Occipital lobe (tissue), 2 donors: ENCODE data around the gene SH3PXD2B. TPM values are rescaled to one million over a fixed set of nuclear protein-coding genes. Genes with fewer than 3 reads are reported as not detected.
"Not testable (repeated sequence)": the region's sequence is repeated elsewhere in the genome, so short reads cannot be mapped to it uniquely, and the experiment has no call there.

Experiments used
- DNase-seq: peaks from one replicate; lab custom pipeline; 2025; lab: John Stamatoyannopoulos, UW
- total RNA-seq: library from RNA; depleted of rRNA; stranded (reverse); fragments of >200 nt; gene quantifications from one replicate; pipeline ENCODE4 v1.2.3, GENCODE V29; 2014

SH3PXD2B gene
- total RNA-seq, 1 donor from 2014 or later: 17.6 TPM

- no peak for DNase-seq
Observed at GRCh38 chr5:172345881-172346280, 108.4 kb downstream of the SH3PXD2B start.

- no peak for DNase-seq
Observed at GRCh38 chr5:172344855-172345409, 109.4 kb downstream of the SH3PXD2B start.

DNA sequence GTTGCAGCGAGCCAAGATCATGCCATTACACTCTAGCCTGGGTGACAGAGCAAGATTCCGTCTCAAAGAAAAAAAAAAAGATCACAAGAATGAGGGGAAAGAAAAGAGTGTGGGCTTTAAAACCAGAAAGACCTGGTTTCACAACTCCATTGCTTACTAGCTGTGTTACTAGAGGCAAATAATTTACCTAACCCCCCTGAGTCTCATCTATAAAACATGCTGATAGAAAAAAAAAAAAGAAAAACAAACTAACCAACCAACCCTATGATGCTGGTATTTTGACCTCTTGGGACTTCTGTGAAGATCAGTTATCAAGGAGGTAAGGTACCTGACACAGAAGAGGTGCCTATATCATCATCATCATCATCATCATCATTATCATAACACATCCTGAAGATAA is 110.6 kb downstream of the SH3PXD2B start:
- DNase-seq: no peak

DNA sequence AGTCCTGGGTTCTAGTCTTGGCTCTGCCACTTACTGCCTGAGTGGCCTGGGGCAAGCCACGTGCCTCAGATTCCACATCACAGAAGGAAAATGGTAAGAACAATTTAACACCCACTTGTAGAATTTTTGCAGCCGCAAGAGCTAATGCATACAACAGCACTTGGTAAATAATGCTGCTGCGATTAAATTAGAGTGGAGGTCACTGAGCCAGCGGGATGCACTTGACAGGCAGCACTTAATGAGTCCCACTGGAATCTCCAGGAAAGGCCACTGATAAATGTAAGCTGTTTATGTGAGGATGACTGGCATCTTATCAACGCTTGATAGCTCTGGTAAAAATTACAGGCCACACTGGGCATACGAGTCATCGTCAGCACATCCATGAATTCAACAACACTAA is 111.4 kb downstream of the SH3PXD2B start:
- no peak for DNase-seq

DNA sequence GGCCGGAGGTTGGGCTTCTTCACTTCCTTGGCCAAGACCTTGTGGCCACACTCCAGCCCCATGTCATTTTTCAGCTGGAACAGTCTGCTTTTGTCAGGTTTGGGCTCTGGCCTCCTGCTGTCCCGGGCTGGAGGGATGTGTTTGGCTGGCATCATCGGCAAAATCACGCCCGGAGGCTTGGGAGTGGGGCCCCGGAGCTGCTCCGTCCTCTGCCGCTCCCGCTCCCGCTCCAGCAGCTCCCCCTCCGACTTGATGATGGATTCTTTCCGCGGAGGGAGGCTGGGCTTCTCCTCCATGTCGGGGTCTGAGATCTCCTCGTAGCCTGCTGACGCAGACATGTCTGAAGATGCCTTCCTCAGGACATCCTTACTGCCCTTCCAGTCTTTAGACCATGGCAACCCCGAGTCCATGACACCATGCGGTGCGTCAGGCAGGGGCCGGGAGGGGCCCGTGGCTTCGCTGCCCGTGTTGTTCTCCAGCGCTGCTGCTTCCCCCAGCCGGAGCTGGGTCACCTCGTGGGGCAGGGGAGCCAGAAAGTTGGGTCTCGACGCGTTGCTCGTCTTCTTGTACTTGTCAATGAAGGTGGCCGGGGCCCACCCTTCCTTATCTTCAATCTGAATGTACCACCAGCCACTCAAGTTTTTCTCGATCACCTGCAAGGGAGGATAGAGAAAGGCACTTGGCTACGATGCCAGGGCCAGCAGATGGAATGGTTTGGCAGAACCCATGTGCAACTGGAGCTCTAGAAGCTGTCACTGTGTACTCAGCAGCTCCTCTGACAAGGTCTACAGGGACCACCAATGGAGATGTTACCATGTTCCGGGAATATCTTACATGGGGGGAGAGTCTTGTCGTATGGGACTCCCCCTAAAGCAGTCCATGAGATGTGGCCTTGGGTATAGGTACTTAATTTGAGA is 114.8 kb downstream of the SH3PXD2B start:
- no peak for DNase-seq

- DNase-seq: no peak
Observed at GRCh38 chr5:172336676-172337285, 117.5 kb downstream of the SH3PXD2B start.

DNA sequence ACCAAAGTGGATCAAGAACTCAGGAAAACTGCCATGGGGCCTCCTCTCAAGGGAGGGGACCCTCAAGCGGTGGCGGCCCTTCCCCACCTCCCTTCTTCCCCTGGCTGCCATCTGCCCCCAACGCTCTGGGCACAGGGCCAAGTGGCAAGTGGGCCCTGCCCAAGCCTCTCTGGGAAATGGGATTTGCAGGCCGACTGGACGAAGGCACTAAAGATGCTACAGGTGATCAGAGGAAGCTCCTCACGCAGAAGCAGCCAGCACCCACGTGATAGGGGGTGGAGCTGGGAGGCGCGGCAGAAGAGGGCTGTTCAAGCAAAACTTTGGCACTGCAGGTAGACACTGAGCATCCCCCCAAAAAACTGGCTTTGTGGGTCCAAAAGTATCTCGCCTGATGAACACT is 118.1 kb downstream of the SH3PXD2B start:
- DNase-seq: no peak

DNA sequence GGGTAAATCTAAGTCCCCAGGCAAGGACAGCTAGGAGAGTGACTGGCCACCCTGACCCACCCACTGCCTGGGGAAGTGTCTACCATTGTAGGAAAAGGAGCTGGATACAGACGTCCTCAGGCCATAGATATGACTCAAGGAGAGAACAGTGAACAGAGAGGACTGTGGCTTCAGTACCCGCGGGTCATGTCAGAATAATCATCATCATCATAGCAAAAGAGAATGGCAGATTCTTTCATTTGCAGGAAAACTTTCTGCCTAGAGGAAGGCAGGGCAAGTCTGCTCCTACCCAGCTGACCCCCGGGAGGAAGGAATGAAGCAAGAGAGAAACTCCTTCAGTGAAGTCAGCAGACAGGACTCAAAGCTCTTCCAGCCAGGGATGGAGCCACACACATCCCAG is 118.6 kb downstream of the SH3PXD2B start:
- DNase-seq: no peak

GRCh38 chr5:172334641-172335040 is 119.7 kb downstream of the SH3PXD2B start:
- no peak for DNase-seq

DNA sequence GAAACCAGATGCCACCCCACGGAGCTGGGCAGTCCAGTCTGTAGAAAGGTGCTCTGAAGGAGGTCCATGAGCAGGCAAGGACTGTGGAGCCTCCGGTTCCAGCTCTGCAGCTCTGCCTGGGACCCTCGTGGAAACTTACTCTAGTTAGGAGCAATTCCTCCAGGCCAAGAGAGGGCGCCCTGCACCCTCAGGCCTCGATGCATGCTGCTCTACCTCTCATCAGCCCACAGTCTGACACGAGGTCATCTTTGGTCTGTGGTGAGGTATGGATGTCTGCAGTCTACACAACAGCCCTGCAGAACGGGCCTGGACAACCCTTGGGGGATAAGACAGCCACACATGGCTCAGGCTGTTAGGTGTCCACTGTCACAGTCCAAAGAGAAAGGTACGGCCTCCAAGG is 120.1 kb downstream of the SH3PXD2B start:
- no peak for DNase-seq

DNA sequence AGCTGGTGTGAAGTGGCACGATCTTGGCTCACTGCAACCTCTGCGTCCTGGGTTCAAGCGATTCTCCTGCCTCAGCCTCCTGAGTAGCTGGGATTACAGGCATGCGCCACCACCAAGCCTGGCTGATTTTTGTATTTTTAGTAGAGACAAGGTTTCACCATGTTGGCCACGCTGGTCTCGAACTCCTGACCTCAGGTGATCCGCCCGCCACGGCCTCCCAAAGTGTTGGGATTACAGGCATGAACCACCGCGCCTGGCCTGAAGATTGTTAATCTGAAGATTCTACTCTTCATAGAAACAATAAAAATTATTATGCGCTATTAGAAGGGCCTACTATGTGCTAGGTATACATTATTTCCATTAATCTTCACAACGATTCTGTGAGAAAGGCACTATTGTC is 127.4 kb downstream of the SH3PXD2B start:
- DNase-seq: not testable (repeated sequence)

- no peak for DNase-seq
Observed at GRCh38 chr5:172325452-172325851, 128.9 kb downstream of the SH3PXD2B start.

GRCh38 chr5:172322028-172322965 is 132.0 kb downstream of the SH3PXD2B start:
- DNase-seq: no peak

- DNase-seq: no peak
Observed at GRCh38 chr5:172321593-172321992, 132.7 kb downstream of the SH3PXD2B start.

DNA sequence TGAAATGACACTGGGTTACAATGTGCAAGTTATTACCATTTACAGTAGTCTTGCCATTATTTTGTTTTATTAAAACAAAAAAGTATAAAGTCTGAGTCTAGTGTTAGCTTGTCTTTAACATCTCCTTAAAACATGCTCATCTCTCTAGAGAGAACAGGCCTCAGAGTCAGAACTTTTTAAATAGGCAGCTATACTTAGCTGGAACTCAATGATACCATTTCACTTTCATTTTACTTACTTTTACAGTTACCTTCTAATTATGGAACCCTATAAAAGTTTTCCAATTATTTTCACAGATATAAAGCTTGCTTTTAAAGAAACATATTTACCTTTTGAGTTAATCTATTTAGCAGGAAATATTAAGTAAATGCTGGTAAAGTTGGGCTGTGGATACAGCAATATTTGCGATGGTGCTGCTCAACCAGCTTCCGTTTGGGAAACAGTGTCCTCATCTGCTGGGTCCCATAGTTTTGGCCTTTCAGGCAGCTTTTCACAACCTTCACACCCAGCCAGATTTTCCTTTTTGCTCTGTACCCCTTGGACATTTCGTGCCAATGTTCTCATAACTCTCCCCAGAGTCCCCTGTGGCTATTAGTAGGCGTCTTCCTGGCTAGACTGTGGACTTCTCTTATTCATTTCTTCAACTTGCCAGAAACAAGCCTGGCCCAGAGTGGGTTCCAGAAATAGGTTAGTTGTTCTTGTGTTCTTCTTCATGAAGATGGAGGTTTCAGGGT is 134.4 kb downstream of the SH3PXD2B start:
- DNase-seq: no peak

- DNase-seq: no peak
Observed at GRCh38 chr5:172315587-172316493, 138.5 kb downstream of the SH3PXD2B start.

DNA sequence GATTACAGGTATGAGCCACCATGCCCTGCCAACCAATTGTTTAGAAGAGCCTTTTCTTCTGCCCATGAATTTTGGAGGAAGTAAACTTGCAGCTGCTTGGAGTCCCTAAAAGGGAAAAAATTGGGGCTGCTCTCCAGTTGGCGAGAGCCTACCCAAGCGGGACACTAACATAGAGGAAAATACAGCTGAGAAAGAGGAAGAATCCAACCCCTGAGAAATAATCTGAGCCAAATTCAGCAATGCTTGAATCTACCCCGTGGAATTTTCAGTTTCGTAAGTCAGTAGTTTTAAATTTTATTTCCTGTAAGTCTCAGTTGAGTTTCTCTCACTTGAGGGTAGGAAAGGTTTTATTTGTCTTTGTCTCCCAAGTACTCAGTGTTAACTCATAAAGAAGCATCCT is 140.4 kb downstream of the SH3PXD2B start:
- DNase-seq: no peak

DNA sequence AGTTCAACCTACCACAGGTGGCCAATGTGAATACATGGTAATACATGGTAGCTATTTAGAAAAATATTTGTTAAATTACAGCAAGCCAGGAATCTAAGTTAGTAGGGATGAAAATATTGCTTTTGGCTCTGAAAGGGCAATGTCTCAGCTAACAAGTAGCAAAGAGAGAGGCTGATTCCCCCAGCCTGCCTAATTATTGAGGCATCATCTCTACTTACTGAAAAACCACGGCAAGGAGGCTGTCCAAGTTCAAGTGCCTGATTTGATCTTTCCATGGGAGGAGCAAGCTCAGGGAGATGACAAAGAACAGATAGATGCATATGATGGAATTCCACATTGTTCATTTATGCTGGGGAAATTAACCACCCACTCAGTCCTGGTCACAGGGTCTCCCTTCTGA is 142.0 kb downstream of the SH3PXD2B start:
- no peak for DNase-seq

- DNase-seq: no peak
Observed at GRCh38 chr5:172311605-172312004, 142.7 kb downstream of the SH3PXD2B start.

DNA sequence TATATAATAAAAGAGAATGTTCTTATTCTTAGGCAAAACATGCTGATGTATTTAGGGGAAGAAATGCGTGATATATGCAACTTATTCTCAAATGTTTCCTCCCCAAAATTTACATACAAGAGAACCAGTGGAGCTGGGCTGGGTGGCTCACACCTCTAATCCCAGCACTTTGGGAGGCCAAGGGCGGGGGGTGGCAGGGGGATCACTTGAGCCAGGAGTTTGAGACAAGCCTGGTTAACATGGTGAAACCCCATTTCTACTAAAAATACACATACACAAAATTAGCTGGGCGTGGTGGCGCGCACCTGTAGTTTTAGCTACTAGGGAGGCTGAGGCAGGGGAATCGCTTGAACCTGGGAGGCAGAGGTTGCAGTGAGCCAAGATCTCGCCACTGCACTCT is 143.3 kb downstream of the SH3PXD2B start:
- no peak for DNase-seq
